ENCODE results near the gene DEFB108B.
"Not testable (repeated sequence)": the region's sequence is repeated elsewhere in the genome, so short reads cannot be mapped to it uniquely, and the experiment has no call there.

The DEFB108B gene

DNA sequence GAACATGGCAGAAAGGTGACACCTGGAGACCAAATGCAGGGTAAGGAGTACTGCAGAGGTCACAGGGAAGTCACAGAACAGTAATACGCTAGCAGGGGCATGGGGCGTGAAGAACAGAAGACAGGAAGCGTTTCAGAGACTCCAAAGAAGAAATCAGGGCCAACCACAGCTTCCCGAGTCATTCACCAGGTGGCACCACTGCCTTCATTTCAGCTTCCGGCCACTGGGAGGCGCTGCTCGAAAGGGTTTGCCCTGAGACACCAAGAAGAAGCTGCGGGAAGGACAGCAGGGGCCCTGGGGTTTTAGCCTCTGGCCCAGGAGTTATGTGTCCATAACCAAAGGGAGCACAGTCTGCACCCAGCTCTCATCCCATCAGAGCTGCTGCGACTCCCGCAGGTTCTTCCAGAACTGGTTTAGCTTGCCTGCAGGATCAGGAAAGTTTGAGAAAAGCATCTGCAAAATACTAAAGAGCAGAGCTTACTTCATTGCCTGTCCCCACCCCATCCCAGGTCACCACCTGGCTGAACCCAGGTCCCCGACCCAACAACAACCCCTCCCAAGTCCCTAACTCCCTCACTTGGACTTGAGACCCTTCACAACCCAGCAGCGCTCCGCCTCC is 32.6 kb upstream of the DEFB108B start:
- not testable (repeated sequence) for H3K4me3 ChIP-seq; H3K27ac ChIP-seq; DNase-seq (ENCODE audit: low spot score)
- peak; percentile 53 for TF ChIP-seq CTCF (IDR thresholded peaks at IDR 0.05)

DNA sequence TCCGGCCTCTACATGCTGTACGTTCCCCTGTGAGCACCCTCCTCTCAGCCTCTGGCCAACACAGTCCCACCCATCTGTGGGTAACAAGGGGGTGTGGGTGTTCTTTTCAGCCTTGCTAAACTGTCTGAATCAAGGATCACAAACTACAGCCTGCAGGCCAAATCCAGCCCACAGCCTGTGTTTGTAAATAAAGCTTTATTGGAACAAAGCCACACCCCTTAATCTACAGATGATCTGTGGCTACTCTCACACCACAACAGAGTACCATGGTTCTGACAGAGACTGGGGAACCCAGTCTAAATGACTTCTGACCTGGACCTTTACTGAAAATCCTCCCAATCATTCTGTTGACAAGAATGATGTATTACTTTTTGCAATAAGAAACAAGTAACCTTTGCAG is 32.0 kb upstream of the DEFB108B start:
- DNase-seq (ENCODE audit: low spot score); H3K27ac ChIP-seq; H3K4me3 ChIP-seq: not testable (repeated sequence)

DNA sequence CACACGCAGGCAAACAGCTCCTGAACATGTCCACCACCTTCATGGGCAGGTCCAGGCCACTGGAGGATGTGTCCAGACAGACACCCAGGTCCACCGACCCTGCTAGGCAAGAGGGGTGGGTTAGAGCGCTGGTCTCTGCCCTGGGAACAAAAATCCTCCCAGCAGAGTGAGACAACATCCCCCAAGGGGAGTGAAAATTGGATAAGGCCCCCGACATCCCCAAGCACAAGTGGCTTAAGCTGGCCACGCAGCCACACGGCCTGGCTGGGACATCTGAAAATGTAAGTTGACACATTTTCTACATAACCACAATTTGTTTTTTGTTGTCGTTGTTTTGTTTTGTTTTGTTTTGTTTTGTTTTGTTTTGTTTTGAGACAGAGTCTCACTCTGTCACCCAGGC is 30.1 kb upstream of the DEFB108B start:
- not testable (repeated sequence) for DNase-seq (ENCODE audit: low spot score); H3K4me3 ChIP-seq; H3K27ac ChIP-seq

DNA sequence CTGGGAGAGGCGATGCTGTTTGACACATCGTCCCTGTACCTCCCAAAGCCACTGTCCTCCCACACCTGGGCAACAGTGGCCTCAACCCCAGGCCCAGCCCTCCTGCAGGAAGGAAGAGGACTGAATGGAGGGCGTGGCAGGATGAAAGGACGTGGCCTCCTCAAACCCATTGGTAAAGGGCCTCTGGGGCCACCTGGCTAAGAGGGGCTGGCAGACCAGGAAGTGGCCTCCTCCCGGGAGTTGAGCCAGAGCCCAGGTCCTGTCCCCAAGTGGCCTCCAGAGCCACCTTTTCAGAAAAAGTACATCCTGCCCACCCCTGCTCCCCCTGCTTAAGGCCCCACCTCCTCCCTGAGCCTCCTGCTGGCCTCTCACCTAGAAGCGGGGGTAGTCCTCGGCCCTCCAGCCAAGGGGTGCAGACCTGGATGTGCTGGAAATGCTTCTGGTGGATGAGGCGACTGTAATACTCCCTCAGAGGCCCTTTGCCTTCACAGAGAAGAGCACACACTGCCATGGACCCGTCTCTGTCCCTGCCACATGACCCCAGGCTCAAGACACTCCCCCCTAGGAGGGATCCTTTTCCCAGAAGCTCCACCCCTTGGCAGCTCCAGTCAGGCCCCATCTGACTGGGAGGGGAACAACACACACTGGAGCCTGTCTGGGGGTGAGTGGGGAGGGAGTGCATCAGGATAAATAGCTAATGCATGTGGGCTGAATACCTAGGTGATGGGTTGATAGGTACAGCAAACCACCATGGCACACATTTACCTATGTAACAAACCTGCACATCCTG is 28.6 kb upstream of the DEFB108B start:
- H3K27ac ChIP-seq; DNase-seq (ENCODE audit: low spot score); H3K4me3 ChIP-seq: not testable (repeated sequence)

- DNase-seq (ENCODE audit: low spot score), result not testable (repeated sequence)
- H3K27ac ChIP-seq, result peak overlapping the region in 1 of 2 donors; percentile 20
Measured at GRCh38 chr11:71812529-71812928, 20.5 kb upstream of the DEFB108B start.

DNA sequence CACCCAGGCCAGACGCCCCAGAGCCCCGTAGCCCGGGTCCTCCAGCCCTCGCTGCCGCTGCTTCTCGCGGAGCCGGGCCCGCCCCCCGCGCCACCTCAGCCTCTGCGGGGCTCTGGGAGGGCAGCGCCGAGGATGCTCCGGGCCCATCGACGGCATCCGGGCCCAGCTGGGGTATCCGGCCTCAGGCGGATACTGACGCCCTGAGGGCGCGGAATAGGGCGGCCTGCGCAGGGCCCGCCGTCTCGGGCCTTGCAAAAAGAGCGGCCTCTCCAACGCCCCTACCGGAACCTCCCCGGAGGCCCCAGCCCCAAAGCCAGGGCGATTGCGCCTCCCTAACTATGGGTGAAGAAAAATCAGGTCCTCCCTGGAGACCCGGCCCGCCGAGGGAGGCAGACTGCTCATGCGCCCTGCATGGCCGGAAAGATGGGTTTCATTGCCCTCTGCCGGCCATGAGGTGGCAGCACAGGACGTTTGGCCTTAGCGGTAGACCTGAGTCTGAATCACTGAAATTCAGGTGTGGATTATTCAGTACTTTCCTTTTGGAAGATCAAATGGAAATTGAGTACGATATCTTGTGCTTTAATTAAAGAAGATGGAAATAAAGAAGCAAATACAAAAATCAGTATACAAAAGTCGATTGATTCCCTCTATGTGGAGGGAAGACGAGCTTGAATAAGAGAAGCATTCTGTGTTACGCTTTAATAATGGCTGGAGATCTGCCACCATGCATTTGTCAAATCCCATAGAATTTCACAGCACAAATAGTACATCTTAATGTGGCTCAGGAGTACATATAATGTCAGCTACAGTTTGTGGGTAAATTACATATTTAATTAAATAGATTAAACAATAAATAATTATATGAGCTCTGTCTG is 19.3 kb upstream of the DEFB108B start:
- H3K27ac ChIP-seq, result peak overlapping the region; percentile 41 to 70
- TF ChIP-seq CTCF (IDR thresholded peaks at IDR 0.05), result peak; percentile 84

More at GRCh38 chr11:71812529-71812928, 20.5 kb upstream of the DEFB108B start:
- not testable (repeated sequence) for H3K4me3 ChIP-seq

DNA sequence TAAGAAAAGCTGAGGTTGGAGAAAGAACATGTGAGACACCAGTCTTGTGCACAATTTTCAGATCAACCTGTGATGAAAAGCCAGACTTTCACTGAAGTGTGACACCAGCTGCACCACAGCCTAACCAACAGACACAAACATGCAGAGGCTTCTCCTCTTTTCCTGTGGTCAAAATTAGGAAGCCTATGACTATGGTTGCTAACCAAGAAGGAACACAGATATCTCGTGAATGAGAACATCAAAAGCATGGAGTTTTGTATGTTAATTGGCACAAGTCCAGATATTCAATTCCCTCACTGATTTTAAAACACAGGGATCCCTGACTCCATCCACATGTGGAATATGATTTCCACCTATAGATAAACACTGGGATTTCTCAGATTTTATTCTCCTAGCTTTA is 11.5 kb upstream of the DEFB108B start:
- not testable (repeated sequence) for H3K27ac ChIP-seq; H3K4me3 ChIP-seq; DNase-seq (ENCODE audit: low spot score)

More for the DNA sequence above, 19.3 kb upstream of the DEFB108B start:
- H3K4me3 ChIP-seq, result peak overlapping the region; percentile 69
- peak; percentile 86 for DNase-seq (ENCODE audit: low spot score)

GRCh38 chr11:71829247-71829646 is 3.8 kb upstream of the DEFB108B start:
- not testable (repeated sequence) for H3K4me3 ChIP-seq; DNase-seq (ENCODE audit: low spot score); H3K27ac ChIP-seq

DNA sequence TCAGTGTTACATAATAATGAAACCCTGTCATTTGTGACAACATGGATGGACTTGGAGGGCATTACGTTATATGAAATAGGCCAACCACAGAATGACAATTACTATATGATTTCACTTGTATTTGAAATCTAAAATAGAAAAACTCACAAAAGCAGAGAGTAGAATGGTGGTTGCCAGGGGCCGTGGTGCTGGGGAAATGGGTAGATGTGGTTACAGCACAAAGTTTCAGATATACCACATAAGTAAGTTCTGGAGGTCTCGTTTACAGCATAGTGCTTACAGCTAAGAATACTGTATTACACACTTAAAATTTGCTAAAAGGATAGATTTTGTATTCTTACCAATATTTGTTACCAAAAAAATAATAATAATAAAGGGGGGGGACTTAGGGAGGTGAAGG is 3.3 kb upstream of the DEFB108B start:
- not testable (repeated sequence) for H3K4me3 ChIP-seq; H3K27ac ChIP-seq; DNase-seq (ENCODE audit: low spot score)

DNA sequence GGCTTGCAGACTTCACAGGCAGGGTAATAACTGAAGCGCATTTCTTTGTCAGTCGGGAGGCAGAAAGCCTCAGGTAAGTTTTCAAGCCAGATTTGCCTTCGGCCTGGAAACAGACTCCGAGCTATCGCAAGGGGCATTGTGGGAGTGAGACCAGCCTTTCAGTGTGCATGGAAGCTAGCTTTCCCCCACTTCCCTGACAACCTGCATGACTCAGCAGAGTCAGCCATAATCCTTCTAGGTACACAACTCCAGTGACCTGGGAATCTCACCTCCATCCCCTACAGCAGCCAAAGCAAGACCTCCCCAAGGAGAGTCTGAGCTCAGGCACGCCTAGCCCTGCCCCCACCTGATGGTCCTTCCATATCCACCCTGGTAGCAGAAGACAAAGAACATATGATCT is 9.7 kb downstream of the DEFB108B start:
- not testable (repeated sequence) for DNase-seq (ENCODE audit: low spot score); H3K4me3 ChIP-seq

GRCh38 chr11:71843355-71843754 is 10.4 kb downstream of the DEFB108B start:
- not testable (repeated sequence) for DNase-seq (ENCODE audit: low spot score); H3K27ac ChIP-seq; H3K4me3 ChIP-seq

More for the DNA sequence above, 9.7 kb downstream of the DEFB108B start:
- not testable (repeated sequence) for H3K27ac ChIP-seq

Data from coronary artery (tissue), 2 donors.